ENCODE measurements around the gene SEL1L3.

SEL1L3 gene

DNA sequence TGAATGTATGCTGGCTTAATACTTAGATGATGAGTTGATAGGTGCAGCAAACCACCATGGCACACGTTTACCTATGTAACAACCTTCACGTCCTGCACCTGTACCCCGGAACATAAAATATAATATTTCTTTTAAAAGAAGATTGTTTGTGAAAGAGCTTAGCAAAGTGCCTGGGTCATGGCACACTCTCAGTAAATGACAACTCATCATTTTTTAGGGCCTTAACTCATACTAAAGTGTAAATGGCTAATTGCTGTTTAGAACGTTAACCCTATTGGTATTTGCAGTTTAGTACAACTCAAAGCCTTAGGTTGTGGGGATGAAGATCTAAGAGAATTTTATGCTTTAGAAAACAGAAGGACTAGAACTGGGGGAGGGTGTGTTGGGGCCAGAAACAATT lies 67.7 kb downstream of the SEL1L3 start:
- DNase-seq (ENCODE audit: low read depth in 1 of 2, low spot score in 1 of 2): no peak

DNA sequence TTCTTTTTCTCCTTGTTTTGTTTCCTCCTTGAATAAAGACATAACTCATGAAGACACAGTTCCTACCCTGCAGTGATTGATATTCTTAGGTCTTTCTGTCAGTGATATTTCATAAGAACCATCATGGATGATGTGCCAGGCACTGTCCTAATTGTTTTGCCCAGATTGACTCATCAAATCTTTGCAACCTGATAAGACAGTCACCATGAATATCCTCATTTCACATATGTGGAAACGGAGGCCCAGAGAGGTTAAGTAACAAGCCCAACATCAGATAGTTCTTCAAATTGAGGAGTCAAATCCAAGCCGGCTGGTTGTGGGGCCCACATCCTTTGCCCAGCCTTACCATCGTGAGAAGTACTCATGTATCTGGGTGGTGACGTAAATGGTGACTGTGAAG lies 69.9 kb downstream of the SEL1L3 start:
- no peak for DNase-seq (ENCODE audit: low read depth in 1 of 2, low spot score in 1 of 2)

DNA sequence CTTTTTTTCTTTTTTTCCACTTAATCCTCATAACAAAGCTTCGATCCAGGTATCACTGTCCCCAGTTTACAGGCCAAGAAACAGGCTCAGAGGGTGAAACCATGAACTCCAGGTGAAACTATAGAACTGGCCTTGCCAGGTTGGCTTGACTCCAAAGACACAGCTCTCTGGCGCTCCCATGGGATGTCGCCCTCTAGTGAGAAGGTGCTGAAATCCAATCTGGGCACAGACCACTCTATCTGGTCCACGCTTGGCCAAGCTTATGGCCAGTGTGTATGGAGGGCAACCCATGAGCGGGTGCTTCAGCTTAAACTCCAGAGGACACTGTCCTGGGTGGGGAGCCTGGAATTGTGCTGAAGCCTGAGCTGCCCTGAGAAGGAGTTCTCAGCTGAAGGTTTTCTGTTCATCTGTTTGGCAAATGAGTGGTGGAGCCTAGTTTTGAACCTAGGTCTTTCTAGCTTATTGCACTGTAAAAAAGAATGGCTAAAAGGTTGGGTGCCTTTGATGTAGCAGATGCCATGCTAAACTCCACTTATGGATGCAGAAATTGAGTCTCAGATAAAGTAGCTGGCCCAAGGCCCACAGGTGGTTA lies 70.5 kb downstream of the SEL1L3 start:
- DNase-seq (ENCODE audit: low read depth in 1 of 2, low spot score in 1 of 2): no peak

DNA sequence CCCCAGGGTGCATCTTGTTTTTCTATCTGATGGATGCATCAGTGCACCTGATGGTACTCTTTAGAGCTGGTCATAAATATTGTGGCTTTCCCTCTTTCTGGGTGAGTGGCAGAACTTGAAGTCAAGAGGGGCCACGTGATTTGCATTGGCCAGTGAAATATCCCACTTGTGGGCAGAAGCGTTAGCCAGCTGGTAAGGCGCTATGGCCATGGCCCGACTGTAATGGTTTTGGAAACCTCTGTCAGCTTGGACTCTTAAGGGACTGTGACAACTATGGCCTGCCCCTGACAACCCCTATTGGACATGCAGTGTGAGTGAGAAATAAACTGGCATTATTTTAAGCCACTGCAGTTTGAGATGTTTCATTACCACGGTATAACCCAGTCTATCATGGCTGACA lies 72.8 kb downstream of the SEL1L3 start:
- no peak for DNase-seq (ENCODE audit: low read depth in 1 of 2, low spot score in 1 of 2)

DNA sequence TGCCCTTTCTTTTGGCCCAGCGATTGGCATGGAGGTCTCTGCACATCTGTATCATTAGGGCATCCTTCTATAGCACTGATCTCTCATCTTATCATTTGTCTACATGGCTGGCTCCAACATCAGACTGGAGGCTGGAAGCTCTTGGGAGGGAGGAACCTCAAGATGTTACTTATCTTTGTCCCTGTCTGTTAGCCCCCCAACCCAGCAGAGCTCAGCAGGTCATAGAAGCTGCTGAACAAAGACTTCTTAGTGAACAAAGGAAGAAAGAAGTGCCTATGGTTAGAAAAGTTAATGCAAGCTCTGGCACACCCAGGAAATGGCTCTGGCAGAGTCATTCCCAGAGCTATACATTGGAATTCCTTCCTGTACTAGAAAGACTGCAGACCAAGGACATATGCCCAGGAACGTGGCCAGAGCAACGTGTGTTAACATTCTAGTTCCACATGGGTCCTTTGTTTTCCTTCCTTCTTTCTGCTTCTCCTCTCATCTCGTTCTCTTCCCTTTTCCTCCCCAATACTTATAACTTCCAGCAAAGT lies 74.0 kb downstream of the SEL1L3 start:
- DNase-seq (ENCODE audit: low read depth in 1 of 2, low spot score in 1 of 2): no peak

DNA sequence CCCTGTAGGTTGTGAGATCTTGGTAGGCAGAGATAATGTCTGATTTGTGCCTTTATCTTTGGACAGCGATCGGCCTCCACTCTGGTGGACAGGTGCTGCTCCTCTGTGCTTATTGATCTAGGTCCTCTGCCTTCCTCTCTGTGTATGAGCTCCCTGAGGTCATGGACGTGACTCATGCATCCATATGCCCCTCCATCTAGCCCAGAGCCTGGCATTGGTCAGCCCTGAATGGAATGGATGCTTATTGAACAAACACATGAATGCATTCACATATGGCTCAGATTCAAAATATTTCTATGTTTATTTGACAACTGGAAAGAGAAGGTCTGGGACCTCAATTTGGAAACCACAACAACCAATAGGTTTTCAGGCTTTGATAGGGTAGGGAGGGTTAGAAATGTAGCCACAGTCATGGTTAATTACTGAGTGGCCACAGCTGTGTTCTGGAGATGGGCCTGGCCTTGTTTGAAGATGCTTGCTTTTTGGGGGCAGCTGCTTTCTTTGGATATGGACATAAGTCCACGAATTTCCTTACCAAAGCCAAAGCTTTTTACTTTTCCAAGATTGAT lies 76.2 kb downstream of the SEL1L3 start:
- no peak for DNase-seq (ENCODE audit: low read depth in 1 of 2, low spot score in 1 of 2)

DNA sequence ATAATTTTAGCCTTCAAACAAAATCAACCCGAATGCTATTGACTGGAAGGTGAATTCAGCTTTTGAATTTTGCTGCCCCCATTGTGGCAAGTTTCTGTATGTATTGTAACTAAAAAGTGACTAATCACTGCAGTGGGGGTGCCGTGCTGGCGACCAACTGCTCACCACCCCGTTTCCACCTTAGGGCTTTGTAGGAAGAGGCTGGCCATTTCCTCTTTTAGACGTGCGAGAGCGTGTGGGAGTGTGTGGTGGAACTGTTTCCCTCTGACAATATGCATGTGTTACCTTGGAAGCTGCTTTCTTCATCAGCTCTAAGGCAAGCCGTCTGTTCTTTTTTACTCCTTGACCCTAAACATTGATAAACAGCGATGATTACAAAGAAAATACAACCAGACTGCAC lies 78.8 kb downstream of the SEL1L3 start:
- no peak for DNase-seq (ENCODE audit: low read depth in 1 of 2, low spot score in 1 of 2)

DNA sequence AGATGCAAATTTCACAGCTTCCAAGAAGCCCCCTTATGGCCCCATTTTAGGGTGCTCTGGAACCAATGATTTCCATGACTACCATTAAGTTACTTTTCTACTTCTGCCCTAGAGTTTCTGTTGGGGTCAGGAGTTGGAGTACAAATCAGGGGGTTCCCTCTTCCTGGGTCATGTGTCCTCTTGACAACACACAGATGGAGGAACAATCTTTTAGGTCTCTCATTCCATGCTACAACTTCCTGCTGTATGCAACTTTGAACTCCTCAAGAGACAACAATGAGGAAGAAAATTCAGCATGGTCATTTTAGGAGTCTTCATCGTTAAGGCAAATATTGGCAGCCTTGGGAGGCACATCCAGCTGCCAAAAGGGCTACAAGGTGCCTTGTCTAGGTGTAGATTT lies 79.7 kb downstream of the SEL1L3 start:
- DNase-seq (ENCODE audit: low read depth in 1 of 2, low spot score in 1 of 2): no peak

DNA sequence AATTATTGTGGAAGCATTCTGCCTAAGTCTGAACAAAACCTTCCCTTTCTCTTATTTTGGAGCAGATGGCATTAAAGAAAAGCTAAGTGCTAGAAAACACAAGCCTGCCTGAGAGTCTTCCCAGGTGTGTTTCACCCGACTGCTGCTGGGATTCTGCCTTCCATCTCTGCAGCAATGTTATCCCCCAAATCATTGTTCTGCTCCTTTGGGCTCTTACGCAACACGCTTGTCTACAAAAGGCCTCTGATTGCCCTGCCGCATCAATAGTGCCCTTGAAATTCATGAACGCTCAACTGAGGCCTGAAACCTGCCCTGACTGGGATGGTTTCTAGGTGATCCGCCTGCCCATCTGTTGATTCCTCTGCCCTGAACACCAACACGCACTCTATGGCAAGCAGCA lies 80.3 kb downstream of the SEL1L3 start:
- no peak for DNase-seq (ENCODE audit: low read depth in 1 of 2, low spot score in 1 of 2)

DNA sequence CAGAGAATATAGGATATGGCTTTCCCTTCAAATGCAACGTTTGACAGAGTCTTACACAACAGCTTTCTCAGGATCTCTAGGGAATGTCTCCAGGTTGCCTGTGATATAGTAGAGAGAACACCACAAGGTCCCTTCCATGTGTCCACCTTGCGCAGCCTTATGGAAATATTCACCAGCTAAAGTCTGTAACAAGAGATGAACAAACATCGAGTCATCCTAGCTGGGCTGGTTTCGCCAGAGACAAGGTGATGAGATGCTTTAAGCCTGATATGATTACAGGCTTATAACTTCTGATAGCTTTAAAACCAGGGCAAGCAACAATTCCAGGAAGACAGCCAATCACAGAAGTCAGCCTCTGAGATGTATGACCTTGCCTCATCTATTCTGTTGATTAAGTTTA lies 83.8 kb downstream of the SEL1L3 start:
- DNase-seq (ENCODE audit: low read depth in 1 of 2, low spot score in 1 of 2): no peak

DNA sequence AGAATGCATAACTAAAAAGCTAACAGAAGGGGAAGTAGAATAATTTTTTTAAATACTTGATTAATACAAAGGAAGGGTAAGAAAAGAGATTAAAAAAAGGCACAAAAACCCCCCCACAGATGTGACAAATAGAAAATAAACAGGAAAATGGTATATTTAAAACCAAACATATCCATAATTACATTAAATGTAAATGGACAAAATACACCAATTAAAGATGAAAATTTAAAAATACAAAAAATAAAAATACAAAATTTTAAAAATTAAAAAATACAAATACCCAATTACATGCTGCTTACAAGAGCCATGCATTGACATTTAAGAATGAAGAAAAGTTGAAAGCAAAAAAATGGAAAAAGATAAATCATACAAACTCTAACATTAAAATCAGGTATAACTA lies 86.0 kb downstream of the SEL1L3 start:
- no peak for DNase-seq (ENCODE audit: low read depth in 1 of 2, low spot score in 1 of 2)

DNA sequence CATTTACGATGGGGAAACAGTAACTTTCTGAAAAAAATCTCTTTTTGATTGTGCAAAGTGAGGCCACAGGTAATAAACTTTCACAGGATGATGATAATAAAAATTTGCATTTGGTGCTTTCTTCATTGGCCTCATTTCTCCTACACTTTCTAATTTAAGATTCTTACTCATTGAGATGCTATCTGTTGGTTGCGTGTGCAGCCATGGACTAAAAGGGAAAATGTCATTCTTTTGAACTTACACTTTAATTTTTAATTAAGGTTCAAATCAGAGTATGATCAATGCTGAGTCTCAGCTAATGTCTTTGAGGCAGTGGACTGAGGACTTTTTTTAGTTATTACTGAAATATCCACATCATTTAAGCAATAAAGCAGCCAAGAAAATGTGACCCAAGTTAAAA lies 87.6 kb downstream of the SEL1L3 start:
- DNase-seq (ENCODE audit: low read depth in 1 of 2, low spot score in 1 of 2): no peak

DNA sequence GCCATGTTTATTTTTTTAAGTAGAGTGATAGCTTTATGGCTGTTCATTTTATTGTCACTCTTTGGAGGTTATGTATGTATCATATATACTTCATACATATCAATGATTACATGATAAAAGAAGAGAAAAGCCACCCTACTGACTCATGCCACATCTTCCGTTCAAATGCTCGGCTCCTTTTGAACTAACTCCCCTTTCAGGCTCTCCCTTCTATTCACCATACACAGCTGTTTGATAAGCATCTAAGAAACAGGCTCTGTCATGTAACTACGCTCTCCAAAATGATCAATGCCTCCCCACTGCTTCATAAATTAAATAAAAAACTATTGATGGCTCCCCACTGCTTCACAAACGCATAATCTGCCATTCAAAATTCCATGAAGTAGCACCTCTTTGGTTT lies 89.4 kb downstream of the SEL1L3 start:
- DNase-seq (ENCODE audit: low read depth in 1 of 2, low spot score in 1 of 2): no peak

DNA sequence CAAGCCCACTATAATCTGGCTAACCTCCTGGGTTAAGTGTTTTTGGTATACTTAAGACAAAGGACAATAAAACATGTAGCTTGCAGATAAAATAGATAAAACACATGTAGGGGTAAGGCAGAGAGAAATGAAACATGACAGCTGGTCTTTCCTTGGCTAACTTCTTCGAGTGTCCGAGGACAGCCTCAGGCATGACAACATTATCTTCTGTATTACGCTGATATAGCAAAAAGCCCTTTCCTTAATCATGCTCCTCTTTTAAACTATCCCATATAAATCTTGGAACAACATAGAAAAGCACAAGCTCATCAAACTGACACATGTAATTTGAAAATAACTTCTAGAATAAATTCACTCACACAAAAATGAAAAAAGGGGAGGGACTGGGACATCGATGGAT lies 91.1 kb downstream of the SEL1L3 start:
- DNase-seq (ENCODE audit: low read depth in 1 of 2, low spot score in 1 of 2): no peak

DNA sequence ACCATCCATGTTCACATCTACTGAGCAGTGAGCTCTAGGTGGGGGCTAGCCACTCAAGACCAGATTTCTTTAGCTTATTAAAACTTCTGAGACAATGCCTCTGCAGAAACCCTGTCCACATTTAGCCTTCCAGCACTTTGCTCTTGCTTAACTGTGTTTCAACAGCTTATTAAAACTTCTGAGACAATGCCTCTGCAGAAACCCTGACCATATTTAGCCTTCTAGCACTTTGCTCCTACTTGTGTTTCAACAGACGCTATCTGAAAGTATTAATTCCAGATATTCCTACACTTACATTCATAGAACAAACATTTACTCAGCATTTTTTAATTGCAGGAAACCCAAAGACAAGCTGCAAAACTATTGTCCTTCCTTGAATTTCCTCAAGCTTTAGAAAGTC lies 91.9 kb downstream of the SEL1L3 start:
- no peak for DNase-seq (ENCODE audit: low read depth in 1 of 2, low spot score in 1 of 2)

DNA sequence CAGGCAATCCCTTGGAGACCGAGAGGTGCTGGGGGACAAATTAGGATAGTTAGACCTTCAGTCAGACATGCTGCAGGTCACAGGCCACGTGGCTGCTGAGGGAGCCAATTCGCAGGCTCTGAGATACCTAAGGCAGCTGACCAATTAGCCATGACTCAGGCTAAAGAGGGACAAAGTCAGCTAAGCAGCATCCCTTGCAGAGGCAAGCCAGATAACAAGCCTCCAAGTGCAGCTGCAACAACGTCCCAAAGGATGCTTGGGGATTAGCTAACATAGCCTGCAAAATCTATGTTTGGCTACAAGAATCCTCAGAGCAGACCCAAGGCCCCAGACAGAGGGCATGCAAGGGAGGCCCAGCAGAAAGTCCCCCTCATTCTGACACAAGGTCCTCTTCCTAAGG lies 93.5 kb downstream of the SEL1L3 start:
- DNase-seq (ENCODE audit: low read depth in 1 of 2, low spot score in 1 of 2): no peak

DNA sequence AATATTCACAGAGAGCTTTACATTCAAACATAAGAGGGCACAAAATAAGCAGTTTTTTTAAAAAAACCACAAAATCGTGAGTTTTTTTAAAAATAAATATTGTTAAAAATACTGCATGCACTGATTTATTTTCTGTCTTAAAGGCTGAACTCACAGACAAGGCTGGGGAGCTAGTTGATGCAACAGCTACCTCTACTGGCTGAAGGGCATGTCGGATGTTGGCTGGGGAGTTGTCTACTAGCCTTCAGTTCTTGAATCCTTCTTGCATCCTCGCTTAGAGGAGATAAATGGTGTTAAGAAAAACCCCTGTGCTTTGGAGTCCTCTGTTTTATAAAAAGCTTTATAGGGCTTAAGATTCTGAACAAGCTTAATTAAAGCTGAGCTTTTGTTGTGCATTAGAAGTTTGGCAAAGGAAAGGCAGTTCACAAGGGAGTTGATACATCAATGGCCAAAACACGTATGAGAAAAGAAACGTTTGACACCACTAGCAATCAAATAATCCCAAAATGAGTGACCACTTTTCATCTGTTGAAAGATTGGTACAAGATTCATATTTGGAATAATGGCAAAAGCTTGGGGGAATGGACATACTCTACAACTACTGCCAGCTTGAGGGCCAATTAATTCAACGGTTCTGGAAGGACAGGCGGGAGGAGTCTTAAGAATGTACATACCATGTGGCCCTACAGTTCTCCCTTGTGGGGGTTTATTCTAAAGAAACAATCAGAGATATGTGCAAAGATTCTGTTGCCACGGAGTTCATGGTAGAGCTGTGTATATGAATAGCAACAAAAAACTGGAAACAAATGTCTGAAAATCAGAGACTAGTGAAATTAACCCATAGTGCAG lies 94.7 kb downstream of the SEL1L3 start:
- no peak for DNase-seq (ENCODE audit: low read depth in 1 of 2, low spot score in 1 of 2)

DNA sequence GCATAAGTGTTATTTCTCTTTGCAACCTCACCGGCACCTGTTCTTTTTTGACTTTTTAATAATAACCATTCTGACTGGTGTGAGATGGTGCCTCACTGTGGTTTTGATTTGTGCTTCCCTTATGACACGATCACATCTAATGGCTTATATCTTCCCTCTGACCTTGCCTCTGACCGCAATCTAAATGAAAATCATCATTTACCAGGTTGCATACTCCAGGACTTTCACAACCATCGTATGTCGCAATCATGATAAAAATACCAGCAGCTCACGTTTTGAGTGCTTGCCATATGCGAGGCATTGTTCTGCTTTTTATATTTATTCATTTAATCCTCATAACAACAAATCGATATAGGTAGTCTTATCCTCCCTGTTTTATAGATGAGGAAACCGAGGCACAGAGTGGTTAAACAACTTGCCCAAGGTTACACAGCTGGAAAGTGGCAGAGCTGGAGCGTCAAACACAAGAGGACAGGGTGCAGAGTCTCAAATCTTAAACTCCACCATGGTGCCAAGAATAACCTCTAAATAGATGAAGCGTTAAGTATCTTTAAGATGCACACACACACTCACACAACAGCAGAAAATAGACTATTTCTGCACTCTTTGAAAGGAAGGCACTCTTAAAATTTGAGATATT lies 102.2 kb downstream of the SEL1L3 start:
- DNase-seq (ENCODE audit: low read depth in 1 of 2, low spot score in 1 of 2): no peak

DNA sequence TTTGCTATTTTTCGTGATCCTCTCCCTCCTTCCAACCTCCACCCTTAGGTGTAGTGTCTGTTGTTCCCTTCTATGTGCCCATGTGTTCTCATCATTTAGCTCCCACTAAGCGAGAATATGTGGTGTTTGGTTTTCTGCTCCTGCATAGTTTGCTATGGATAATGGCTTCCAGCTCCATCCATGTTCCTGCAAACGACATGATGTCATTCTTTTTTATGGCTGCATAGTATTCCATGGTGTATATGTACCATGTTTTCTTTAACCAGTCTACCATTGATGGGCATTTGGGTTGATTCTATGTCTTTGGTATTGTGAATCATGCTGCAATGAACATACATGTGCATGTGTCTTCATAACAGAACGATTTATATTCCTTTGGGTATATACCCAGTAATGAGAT lies 102.7 kb downstream of the SEL1L3 start:
- no peak for DNase-seq (ENCODE audit: low read depth in 1 of 2, low spot score in 1 of 2)

DNA sequence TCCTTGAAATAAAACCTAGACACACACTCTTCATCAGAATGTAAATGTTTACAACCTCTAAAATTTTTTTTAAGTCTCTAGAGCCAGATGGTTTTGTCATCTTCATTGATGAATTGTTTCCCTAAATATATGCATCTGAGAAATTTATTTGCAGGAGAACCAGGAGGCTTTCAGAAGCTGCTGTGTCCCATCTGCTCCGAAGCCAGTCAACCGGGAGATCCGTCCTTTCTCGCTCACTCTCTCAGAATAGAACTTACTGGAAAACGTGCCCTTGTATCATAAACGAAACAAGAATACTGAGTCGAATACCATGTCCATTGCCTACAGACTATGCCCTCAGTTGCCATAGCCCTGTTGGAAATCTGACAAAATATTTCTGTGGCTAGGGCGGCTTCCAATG lies 103.7 kb downstream of the SEL1L3 start:
- no peak for DNase-seq (ENCODE audit: low read depth in 1 of 2, low spot score in 1 of 2)

DNA sequence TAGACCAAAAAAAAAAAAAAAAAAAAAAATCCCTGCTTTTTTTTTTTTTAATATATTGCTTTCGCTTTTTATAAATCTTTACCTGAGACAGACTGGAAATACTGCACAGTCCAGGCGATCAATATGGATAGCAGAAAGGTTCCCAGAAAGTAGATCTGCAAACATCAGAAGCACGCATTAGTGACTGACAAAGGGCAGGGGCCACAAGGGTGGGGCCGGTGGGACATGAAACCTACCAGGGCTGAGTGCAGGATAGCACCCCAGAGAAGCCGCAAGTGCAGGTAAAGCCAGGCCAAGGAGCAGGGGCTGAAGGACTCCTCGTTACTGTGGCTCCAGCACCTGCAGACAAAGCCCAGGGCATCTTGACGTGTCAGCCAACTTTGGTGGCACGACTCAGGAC lies 105.3 kb downstream of the SEL1L3 start:
- no peak for DNase-seq (ENCODE audit: low read depth in 1 of 2, low spot score in 1 of 2)

DNA sequence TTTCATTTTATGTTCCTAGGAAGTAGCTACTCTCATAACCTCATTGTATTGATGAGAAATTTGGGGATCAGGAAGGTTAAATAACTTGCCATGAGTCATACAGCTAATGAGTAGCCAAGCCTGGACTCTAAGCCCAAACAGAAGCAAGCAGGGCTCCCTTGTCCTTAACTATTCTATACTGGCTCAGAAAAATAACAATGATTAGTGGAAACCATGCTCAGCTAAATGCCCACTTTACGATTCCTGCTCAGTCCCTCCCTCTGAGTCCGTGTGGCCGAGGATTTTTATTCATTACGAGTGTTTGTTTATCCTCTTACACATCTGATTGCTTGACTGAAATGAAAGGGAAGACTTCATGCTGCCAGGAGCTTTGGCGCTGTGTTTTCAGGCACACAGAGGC lies 106.3 kb downstream of the SEL1L3 start:
- DNase-seq (ENCODE audit: low read depth in 1 of 2, low spot score in 1 of 2): no peak
